ENCODE data around the gene IP6K3. TPM values are rescaled to one million over a fixed set of nuclear protein-coding genes. Genes with fewer than 3 reads are reported as not detected.

IP6K3 gene
- total and polyA plus RNA-seq, 2 donors (not counting 1 experiment from before 2014, with no cell fraction given) = not detected

- Histone ChIP-seq H3K9me3 (ENCODE audit: control extremely low read depth in 1 of 3, control insufficient read depth in 2 of 3, insufficient read depth in 1 of 3, low read length in 2 of 3) (peaks cover 0 to 3% (median 0%) of the 10 kb centered on the region in 3 donors), H3K9ac (ENCODE audit: low read length) (no peak overlapping the region), H3K4me1 (ENCODE audit: control insufficient read depth in 2 of 2, insufficient read depth in 2 of 2, low read length in 2 of 2) (peaks cover 0 to 6% of the 10 kb centered on the region in 2 donors), H3K27me3 (replicated peaks in 1 of 4; ENCODE audit: control extremely low read depth in 1 of 4, control insufficient read depth in 3 of 4, insufficient read depth in 4 of 4, low read length in 3 of 4) (peaks cover 0 to 7% (median 0%) of the 10 kb centered on the region in 4 experiments), H3K4me3 (ENCODE audit: control extremely low read depth in 1 of 5, extremely low read depth in 1 of 5, insufficient read depth in 1 of 5, low read depth in 2 of 5, low read length in 4 of 5) (no peak overlapping the region), H3K4me2 (replicated peaks; ENCODE audit: low read depth, low read length, poor library complexity, severe bottlenecking) (no peak overlapping the region), H3K36me3 (replicated peaks in 1 of 2; ENCODE audit: control extremely low read depth in 1 of 2, control insufficient read depth in 1 of 2, extremely low read depth in 1 of 2, insufficient read depth in 2 of 2, low read length in 1 of 2) (peaks cover 3 to 26% of the 10 kb centered on the region in 2 experiments), H4K20me1 (ENCODE audit: control insufficient read depth, insufficient read depth, low read length, poor library complexity, severe bottlenecking) (peaks cover 25% of the 10 kb centered on the region), H2AFZ (ENCODE audit: insufficient read depth, low read depth, low read length, poor library complexity, severe bottlenecking) (no peak overlapping the region), H3K79me2 (ENCODE audit: control insufficient read depth, insufficient read depth, low read length) (no peaks in the 10 kb centered on the region), H3K27ac (ENCODE audit: low read length in 2 of 2) (no peak overlapping the region)
- intact Hi-C loops (cut with micrococcal nuclease) = loop anchor here (2.0 kb wide), 1 partner anchor 385 kb away; no protein-coding TSS in a partner anchor
- Mint-ChIP-seq H3K9me3 (ENCODE audit: insufficient read depth) (no peaks in the 10 kb centered on the region), H3K4me3 (no peak overlapping the region), H3K4me1 (peaks cover 10% of the 10 kb centered on the region), H3K27me3 (peaks cover 22% of the 10 kb centered on the region), H3K27ac (no peak overlapping the region)
- POLR2A ChIA-PET = no interaction called here
- CTCF ChIA-PET = interaction anchor here (0.7 to 8.1 kb wide), 15 partner anchors 9 to 385 kb away, joined by 3 to 81 read pairs (median 4); partner anchors contain the start of gene LEMD2
- TF ChIP-seq CTCF (IDR thresholded peaks at IDR 0.05) (no peak), EZH2 (IDR thresholded peaks at IDR 0.05; ENCODE audit: borderline replicate concordance, insufficient read depth, low read depth, low read length, poor library complexity, severe bottlenecking) (no peak)
- 37% methylated on average over 9 of the region's 14 CpGs for WGBS (ENCODE audit: insufficient coverage)
- no peak for DNase-seq
- no peak for ATAC-seq (ENCODE audit: low read depth)
These were observed 23.6 kb upstream of the IP6K3 start for GRCh38 chr6:33770124-33770832.

- H2AFZ ChIP-seq (ENCODE audit: insufficient read depth, low read depth, low read length, poor library complexity, severe bottlenecking) = no peak overlapping the region
- H3K9ac ChIP-seq (ENCODE audit: low read length) = no peak overlapping the region
- H3K9me3 ChIP-seq (ENCODE audit: control extremely low read depth in 1 of 3, control insufficient read depth in 2 of 3, insufficient read depth in 1 of 3, low read length in 2 of 3) = peaks cover 0 to 3% (median 0%) of the 10 kb centered on the region in 3 donors
- H3K27me3 ChIP-seq (replicated peaks in 1 of 4; ENCODE audit: control extremely low read depth in 1 of 4, control insufficient read depth in 3 of 4, insufficient read depth in 4 of 4, low read length in 3 of 4) = peaks cover 0 to 7% (median 0%) of the 10 kb centered on the region in 4 experiments
- H3K4me2 ChIP-seq (replicated peaks; ENCODE audit: low read depth, low read length, poor library complexity, severe bottlenecking) = no peak overlapping the region
- POLR2A ChIA-PET = no interaction called here
- WGBS (ENCODE audit: insufficient coverage) = 93% methylated on average over 6 of the region's 10 CpGs
- Mint-ChIP-seq H3K27me3 (peaks cover 26% of the 10 kb centered on the region), H3K4me1 (peaks cover 10% of the 10 kb centered on the region), H3K9me3 (ENCODE audit: insufficient read depth) (no peaks in the 10 kb centered on the region), H3K27ac (no peak overlapping the region), H3K4me3 (no peak overlapping the region)
- no peak overlapping the region for H3K4me3 ChIP-seq (ENCODE audit: control extremely low read depth in 1 of 5, extremely low read depth in 1 of 5, insufficient read depth in 1 of 5, low read depth in 2 of 5, low read length in 4 of 5)
- CTCF ChIA-PET = interaction anchor here (0.6 to 8.1 kb wide), 9 partner anchors 8 to 286 kb away, joined by 3 to 81 read pairs (median 3); partner anchors contain the start of gene LEMD2
- intact Hi-C loops (cut with micrococcal nuclease) = no loop called here
- no peak overlapping the region for H3K27ac ChIP-seq (ENCODE audit: low read length in 2 of 2)
- H3K79me2 ChIP-seq (ENCODE audit: control insufficient read depth, insufficient read depth, low read length) = no peaks in the 10 kb centered on the region
- ATAC-seq (ENCODE audit: low read depth) (no peak), DNase-seq (no peak)
- peaks cover 25% of the 10 kb centered on the region for H4K20me1 ChIP-seq (ENCODE audit: control insufficient read depth, insufficient read depth, low read length, poor library complexity, severe bottlenecking)
- peaks cover 0 to 6% of the 10 kb centered on the region in 2 donors for H3K4me1 ChIP-seq (ENCODE audit: control insufficient read depth in 2 of 2, insufficient read depth in 2 of 2, low read length in 2 of 2)
- TF ChIP-seq CTCF (IDR thresholded peaks at IDR 0.05) = no peak
- TF ChIP-seq EZH2 (IDR thresholded peaks at IDR 0.05; ENCODE audit: borderline replicate concordance, insufficient read depth, low read depth, low read length, poor library complexity, severe bottlenecking) = no peak
- H3K36me3 ChIP-seq (replicated peaks in 1 of 2; ENCODE audit: control extremely low read depth in 1 of 2, control insufficient read depth in 1 of 2, extremely low read depth in 1 of 2, insufficient read depth in 2 of 2, low read length in 1 of 2) = peaks cover 0 to 19% of the 10 kb centered on the region in 2 experiments
These were observed 22.6 kb upstream of the IP6K3 start for GRCh38 chr6:33769248-33769821.
